Right lobe of liver (tissue), 6 donors: ENCODE data around the gene VCL. TPM values are rescaled to one million over a fixed set of nuclear protein-coding genes. Genes with fewer than 3 reads are reported as not detected.

Experiments
- ATAC-seq, 4 donors: fragments of 200-7000 bp; cut with Tn5 transposase; one replicate each; pipeline ENCODE4 v1.9.1; 2020; ENCODE audit warnings: mild to moderate bottlenecking in 4 of 4, moderate library complexity in 4 of 4
- DNase-seq, 3 donors: peaks; one replicate each; pipeline ENCODE4 v3.0.0-alpha.2; 2020
- H3K27ac ChIP-seq, 3 donors: fragments of 200-600 bp; one replicate each; pipeline ENCODE4 v1.8.0; 2022
- H3K27me3 ChIP-seq, 2 donors: fragments of 200-600 bp; one replicate each; pipeline ENCODE4 v1.8.0; 2022
- H3K36me3 ChIP-seq, 4 donors: fragments of 200-600 bp; sonication (generic) in 1 of 4; one replicate each; pipeline versions ENCODE4 v1.5.1 to v1.8.0; 2017 to 2022; ENCODE audit warnings: control low read depth in 1 of 4
- H3K4me1 ChIP-seq, 4 donors: fragments of 200-600 bp; sonication (generic) in 1 of 4; one replicate each; pipeline versions ENCODE4 v1.5.1 to v1.8.0; 2017 to 2022; ENCODE audit warnings: control low read depth in 1 of 4
- H3K4me3 ChIP-seq, 3 donors: fragments of 200-600 bp; one replicate each; pipeline ENCODE4 v1.8.0; 2022
- H3K9me3 ChIP-seq, 4 donors: fragments of 200-600 bp; sonication (generic) in 1 of 4; one replicate each; pipeline versions ENCODE4 v1.5.1 to v1.8.0; 2017 to 2022; ENCODE audit warnings: control low read depth in 1 of 4
- POLR2A ChIP-seq: fragments of 450-650 bp; IDR thresholded peaks from one replicate; pipeline ENCODE4 v1.6.1; 2017; ENCODE audit warnings: antibody characterized with exemption, mild to moderate bottlenecking
- WGBS: methylation state at CpG from one replicate; pipeline ENCODE4 v1.1.6; 2018; ENCODE audit warnings: low coverage, low lambda C conversion rate; ENCODE audit not compliant: insufficient coverage; ENCODE audit errors: missing lambda C conversion rate; 5-methylcytosine and 5-hydroxymethylcytosine counted together
- intact Hi-C, 2 donors: fragments of 100-400 bp; cut with DNase I; formaldehyde crosslinking; loops; one replicate each; pipeline versions ENCODE4 v1.11.2 to v1.14.1; 2022
- total RNA-seq, 6 experiments: library from RNA; depleted of rRNA in 2 of 6; stranded (reverse); fragments of >200 nt in 2 of 6; fragmentation: NEBNext Ultra II Directional in 3 of 6; extraction: Animal tissue kit (Norgen Biotek cat#: 25700) in 3 of 6; gene quantifications; one replicate each; pipeline versions ENCODE4 v1.1.0 to v1.2.4, GENCODE V29; 2016 to 2023
- TF ChIP-seq, protein P1 (sequence below), 4 donors: fragments of 200-600 bp in 3 of 4; fragments of 450-650 bp in 1 of 4; IDR thresholded peaks; one replicate each; pipeline versions ENCODE4 v1.5.1 to v1.8.0; 2016 to 2022; ENCODE audit warnings: antibody characterized with exemption in 4 of 4, mild to moderate bottlenecking in 2 of 4
- donor health status: DM: no; HTN: yes; CAD: no.
- donor health status: DM: no; HTN: no; CAD: no.
- donor health status: DM: no; HTN: no; CAD: no.
- donor health status: DM: no; HTN: yes; CAD: no.
- donor health status: DM: no; HTN: yes; CAD: no.

The VCL gene
- total RNA-seq, 6 experiments from 2014 or later, result 13.2 to 58.9 (median 27.5) TPM

DNA sequence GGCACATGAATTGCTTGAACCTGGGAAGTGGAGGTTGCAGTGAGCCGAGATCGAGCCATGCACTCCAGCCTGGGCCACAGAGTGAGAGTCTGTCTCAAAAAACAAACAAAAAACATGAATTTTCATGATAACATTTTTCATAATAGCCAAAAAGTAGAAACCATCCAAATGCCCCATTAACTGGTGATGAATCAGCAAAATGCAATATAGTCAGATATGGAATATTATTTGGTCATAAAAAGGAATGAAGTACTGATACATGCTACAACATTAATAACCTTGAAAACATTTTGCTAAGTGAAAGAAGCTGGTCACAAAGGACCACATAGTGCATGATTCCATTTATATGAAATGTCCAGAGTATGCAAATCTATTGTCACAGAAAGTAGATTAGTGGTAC, 24.5 kb upstream of the VCL start:
- ATAC-seq, result no peak
- intact Hi-C loops, result no loop called here
- no peaks in the 10 kb centered on the region for H3K9me3 ChIP-seq
- no peak overlapping the region for H3K4me3 ChIP-seq
- H3K36me3 ChIP-seq, result no peaks in the 10 kb centered on the region
- no peak for TF ChIP-seq POLR2A
- TF ChIP-seq, protein P1, sequence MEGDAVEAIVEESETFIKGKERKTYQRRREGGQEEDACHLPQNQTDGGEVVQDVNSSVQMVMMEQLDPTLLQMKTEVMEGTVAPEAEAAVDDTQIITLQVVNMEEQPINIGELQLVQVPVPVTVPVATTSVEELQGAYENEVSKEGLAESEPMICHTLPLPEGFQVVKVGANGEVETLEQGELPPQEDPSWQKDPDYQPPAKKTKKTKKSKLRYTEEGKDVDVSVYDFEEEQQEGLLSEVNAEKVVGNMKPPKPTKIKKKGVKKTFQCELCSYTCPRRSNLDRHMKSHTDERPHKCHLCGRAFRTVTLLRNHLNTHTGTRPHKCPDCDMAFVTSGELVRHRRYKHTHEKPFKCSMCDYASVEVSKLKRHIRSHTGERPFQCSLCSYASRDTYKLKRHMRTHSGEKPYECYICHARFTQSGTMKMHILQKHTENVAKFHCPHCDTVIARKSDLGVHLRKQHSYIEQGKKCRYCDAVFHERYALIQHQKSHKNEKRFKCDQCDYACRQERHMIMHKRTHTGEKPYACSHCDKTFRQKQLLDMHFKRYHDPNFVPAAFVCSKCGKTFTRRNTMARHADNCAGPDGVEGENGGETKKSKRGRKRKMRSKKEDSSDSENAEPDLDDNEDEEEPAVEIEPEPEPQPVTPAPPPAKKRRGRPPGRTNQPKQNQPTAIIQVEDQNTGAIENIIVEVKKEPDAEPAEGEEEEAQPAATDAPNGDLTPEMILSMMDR (IDR thresholded peaks at IDR 0.05), result no peak
- WGBS, result 100% methylated on average over 2 of the region's 2 CpGs
- H3K27ac ChIP-seq, result no peak overlapping the region
- no peaks in the 10 kb centered on the region for H3K4me1 ChIP-seq
- no peak for DNase-seq
- H3K27me3 ChIP-seq, result no peaks in the 10 kb centered on the region

GRCh38 chr10:73974309-73974946, 23.5 kb upstream of the VCL start:
- Histone ChIP-seq H3K36me3 (no peaks in the 10 kb centered on the region), H3K27ac (no peak overlapping the region), H3K4me1 (no peaks in the 10 kb centered on the region), H3K4me3 (no peak overlapping the region), H3K9me3 (no peaks in the 10 kb centered on the region), H3K27me3 (no peaks in the 10 kb centered on the region)
- TF ChIP-seq, protein P1 (IDR thresholded peaks at IDR 0.05), result no peak
- no peak for TF ChIP-seq POLR2A
- DNase-seq (no peak), ATAC-seq (no peak)
- 66% methylated on average over 5 of the region's 5 CpGs for WGBS
- intact Hi-C loops, result no loop called here

GRCh38 chr10:73975388-73975787, 22.5 kb upstream of the VCL start:
- no peak for DNase-seq
- 90% methylated on average over 3 of the region's 4 CpGs for WGBS
- H3K4me3 ChIP-seq, result no peak overlapping the region
- H3K9me3 ChIP-seq, result no peaks in the 10 kb centered on the region
- TF ChIP-seq, protein P1 (IDR thresholded peaks at IDR 0.05), result no peak
- no peak for TF ChIP-seq POLR2A
- intact Hi-C loops, result no loop called here
- ATAC-seq, result no peak
- H3K27me3 ChIP-seq, result no peaks in the 10 kb centered on the region
- no peak overlapping the region for H3K27ac ChIP-seq
- H3K4me1 ChIP-seq, result no peaks in the 10 kb centered on the region
- H3K36me3 ChIP-seq, result no peaks in the 10 kb centered on the region

DNA sequence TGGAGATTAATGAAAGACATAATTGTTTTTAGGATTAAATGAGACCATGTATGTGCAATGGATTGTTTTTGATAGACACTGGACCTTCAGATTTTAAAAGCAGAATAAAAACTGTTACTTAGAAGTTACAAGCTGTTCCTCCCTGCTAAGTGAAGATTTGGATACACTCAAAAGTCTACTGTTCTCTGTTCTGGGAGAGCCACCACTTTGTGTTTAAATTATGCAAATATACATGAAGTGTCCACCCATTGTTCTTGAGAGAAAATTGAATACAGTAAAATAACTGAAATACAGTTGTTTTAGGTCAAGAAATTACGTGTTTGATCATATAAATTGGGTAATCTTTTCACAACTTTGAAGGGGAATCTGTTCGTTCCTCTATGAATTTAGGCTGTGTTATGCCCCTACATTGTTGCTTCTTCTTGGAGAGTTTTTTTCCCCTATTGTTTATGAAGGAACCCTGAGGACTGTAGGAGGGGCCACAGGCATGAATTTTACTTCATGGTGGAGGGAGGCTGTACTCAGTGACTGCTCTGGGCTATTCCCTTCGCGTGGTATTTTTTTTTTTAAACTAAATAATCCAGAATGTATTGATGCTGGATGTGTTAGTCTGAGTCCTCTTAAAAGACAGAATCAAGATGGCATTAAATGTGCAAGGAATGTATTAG, 18.6 kb upstream of the VCL start:
- 46% methylated on average over 4 of the region's 4 CpGs for WGBS
- no peaks in the 10 kb centered on the region for H3K9me3 ChIP-seq
- TF ChIP-seq, protein P1 (IDR thresholded peaks at IDR 0.05), result no peak
- TF ChIP-seq POLR2A, result no peak
- H3K4me1 ChIP-seq, result no peaks in the 10 kb centered on the region
- H3K36me3 ChIP-seq, result no peaks in the 10 kb centered on the region
- no peak overlapping the region for H3K4me3 ChIP-seq
- intact Hi-C loops, result no loop called here
- no peaks in the 10 kb centered on the region for H3K27me3 ChIP-seq
- no peak overlapping the region for H3K27ac ChIP-seq
- no peak for ATAC-seq
- DNase-seq, result no peak
